SW 1271 (cell line): ENCODE results near the gene OPN1MW2.
"Not testable (repeated sequence)": the region's sequence is repeated elsewhere in the genome, so short reads cannot be mapped to it uniquely, and the experiment has no call there.

Source experiments
- DNase-seq, 2 experiments: peaks; one replicate each; lab custom pipeline; 2025; lab: John Stamatoyannopoulos, UW

OPN1MW2 gene

DNA sequence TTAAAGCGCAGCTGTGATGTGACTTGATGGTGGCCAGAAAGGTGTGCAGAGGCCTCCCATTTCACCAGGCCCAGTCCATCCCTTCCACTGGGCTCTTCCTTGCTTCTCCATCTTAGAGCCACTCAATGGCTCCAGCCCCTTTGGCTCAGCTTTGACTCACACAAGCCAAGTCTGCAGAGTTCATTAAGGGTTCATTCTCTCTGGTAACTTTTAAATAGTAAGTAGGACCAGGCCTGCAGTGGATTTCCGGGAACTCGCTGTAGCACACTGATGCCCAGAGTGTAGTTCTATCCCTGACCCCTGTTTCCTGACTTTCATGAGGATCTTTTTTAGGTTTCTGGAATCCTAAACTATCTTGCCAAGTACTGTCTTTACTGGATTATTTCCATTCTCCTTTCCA is 49.7 kb downstream of the OPN1MW2 start:
- not testable (repeated sequence) for DNase-seq
